Astrocyte of the spinal cord (primary cell): ENCODE results near the gene TIGD3.

Experiments used
- DNase-seq: peaks from one replicate; pipeline ENCODE4 v3.0.0; 2011; ENCODE audit warnings: low read depth, low spot score
- H3K4me3 ChIP-seq: 2 replicates; pipeline ENCODE4 v1.5.1; 2011; ENCODE audit warnings: low read depth, mild to moderate bottlenecking, low read length, moderate library complexity
- in situ Hi-C: cut with HindIII; loops from 2 replicates; pipeline ENCODE4 v1.10.0; 2017; ENCODE audit warnings: low sequenced_read_pairs
- TF ChIP-seq, protein P1 (sequence below): IDR thresholded peaks from 2 replicates; pipeline ENCODE4 v1.5.1; 2012; ENCODE audit warnings: low read depth, mild to moderate bottlenecking, low read length, inconsistent platforms

The TIGD3 gene

GRCh38 chr11:65377036-65377435, 22.5 kb downstream of the TIGD3 start:
- in situ Hi-C loops: no loop called here
- H3K4me3 ChIP-seq: no peak overlapping the region
- TF ChIP-seq, protein P1, sequence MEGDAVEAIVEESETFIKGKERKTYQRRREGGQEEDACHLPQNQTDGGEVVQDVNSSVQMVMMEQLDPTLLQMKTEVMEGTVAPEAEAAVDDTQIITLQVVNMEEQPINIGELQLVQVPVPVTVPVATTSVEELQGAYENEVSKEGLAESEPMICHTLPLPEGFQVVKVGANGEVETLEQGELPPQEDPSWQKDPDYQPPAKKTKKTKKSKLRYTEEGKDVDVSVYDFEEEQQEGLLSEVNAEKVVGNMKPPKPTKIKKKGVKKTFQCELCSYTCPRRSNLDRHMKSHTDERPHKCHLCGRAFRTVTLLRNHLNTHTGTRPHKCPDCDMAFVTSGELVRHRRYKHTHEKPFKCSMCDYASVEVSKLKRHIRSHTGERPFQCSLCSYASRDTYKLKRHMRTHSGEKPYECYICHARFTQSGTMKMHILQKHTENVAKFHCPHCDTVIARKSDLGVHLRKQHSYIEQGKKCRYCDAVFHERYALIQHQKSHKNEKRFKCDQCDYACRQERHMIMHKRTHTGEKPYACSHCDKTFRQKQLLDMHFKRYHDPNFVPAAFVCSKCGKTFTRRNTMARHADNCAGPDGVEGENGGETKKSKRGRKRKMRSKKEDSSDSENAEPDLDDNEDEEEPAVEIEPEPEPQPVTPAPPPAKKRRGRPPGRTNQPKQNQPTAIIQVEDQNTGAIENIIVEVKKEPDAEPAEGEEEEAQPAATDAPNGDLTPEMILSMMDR: no peak
- no peak for DNase-seq

DNA sequence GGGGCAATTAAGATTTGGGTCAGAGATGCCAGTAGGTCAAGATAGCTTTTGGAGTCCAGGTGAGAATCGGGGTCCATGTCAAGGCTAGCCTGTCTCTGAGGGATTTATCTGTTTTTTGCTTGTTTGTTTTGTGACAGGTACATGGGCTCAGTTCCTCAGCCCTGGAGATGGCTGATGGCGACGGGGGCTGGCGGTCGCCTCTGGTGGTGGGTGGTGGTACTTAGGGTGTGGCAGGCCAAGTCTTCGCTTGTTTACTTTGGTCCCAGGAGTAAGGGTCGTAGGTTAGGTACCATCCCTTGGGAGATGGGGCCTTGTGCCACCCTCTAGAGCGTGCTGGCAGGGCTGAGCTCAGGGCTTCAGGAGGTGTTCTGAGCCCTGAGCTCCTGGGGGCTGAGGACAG, 23.2 kb downstream of the TIGD3 start:
- H3K4me3 ChIP-seq: no peak overlapping the region
- TF ChIP-seq, protein P1: no peak
- no peak for DNase-seq
- in situ Hi-C loops: no loop called here

DNA sequence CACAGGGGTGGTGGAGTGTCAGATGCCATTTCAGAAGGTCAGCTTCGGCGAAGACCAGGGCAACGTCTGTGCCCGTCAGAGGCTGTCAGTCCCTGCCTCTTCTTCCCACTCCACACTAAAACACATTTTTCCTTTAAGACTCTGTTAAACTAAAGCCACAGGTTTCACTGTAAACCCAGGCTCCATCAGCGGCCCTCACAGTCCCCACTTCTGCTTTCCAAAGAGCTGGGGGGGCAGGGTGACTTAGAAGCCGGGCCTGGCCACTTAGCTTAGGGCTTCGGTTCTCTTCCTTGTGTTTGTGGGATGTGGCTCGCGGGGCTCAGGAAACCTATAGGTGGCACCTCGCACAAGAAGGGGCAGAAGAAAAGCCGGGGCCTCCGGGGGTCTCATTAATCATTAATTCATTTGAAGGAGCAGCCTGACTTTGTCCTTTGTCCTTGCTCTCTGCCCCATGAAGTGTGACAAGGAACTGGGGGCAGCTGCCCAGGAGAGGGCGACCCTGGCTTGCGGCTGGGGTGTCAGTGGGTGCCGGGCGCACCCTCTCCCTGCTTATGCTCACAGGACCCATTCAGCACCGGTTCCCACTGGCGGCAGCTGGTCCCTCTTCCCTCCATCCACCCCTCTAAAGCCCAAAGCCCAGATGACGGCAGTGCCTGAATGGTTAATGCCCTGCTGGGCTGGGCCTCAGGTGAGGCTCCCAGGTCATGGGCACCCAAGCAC, 23.8 kb downstream of the TIGD3 start:
- no peak for DNase-seq
- in situ Hi-C loops: no loop called here
- no peak overlapping the region for H3K4me3 ChIP-seq
- TF ChIP-seq, protein P1: no peak

- in situ Hi-C loops: no loop called here
- H3K4me3 ChIP-seq: no peak overlapping the region
- no peak for DNase-seq
- TF ChIP-seq, protein P1: no peak
These were observed 24.5 kb downstream of the TIGD3 start for GRCh38 chr11:65378928-65379638.

- in situ Hi-C loops: no loop called here
- no peak for DNase-seq
- TF ChIP-seq, protein P1: no peak
- no peak overlapping the region for H3K4me3 ChIP-seq
These were observed 25.3 kb downstream of the TIGD3 start for GRCh38 chr11:65379698-65380459.

- TF ChIP-seq, protein P1: no peak
- no peak for DNase-seq
- in situ Hi-C loops: no loop called here
- H3K4me3 ChIP-seq: no peak overlapping the region
These were observed 26.0 kb downstream of the TIGD3 start for GRCh38 chr11:65380460-65381119.
